GM19372 (cell line): ENCODE results near the gene MELK.

Source experiments
- ATAC-seq: cut with Tn5 transposase; IDR thresholded peaks from one replicate; pipeline ENCODE4 v1.9.1; 2021; ENCODE audit warnings: mild to moderate bottlenecking, low read depth, moderate library complexity; ENCODE audit not compliant: unreplicated experiment

The MELK gene

GRCh38 chr9:36576866-36577265 lies 4.2 kb downstream of the MELK start:
- no peak for ATAC-seq

GRCh38 chr9:36584620-36585460 lies 12.1 kb downstream of the MELK start:
- ATAC-seq: no peak

- no peak for ATAC-seq
Measured at GRCh38 chr9:36590231-36590630, 17.5 kb downstream of the MELK start.

GRCh38 chr9:36592801-36593583 lies 20.3 kb downstream of the MELK start:
- no peak for ATAC-seq

GRCh38 chr9:36594213-36594612 lies 21.5 kb downstream of the MELK start:
- no peak for ATAC-seq

- no peak for ATAC-seq
Measured at GRCh38 chr9:36597412-36598178, 24.9 kb downstream of the MELK start.

- no peak for ATAC-seq
Measured at GRCh38 chr9:36598273-36598672, 25.6 kb downstream of the MELK start.

- ATAC-seq: no peak
Measured at GRCh38 chr9:36603006-36603405, 30.3 kb downstream of the MELK start.

GRCh38 chr9:36609306-36609705 lies 36.6 kb downstream of the MELK start:
- no peak for ATAC-seq

- ATAC-seq: no peak
Measured at GRCh38 chr9:36622121-36622520, 49.4 kb downstream of the MELK start.

GRCh38 chr9:36623280-36623679 lies 50.6 kb downstream of the MELK start:
- no peak for ATAC-seq

GRCh38 chr9:36625006-36625615 lies 52.4 kb downstream of the MELK start:
- ATAC-seq: no peak

- no peak for ATAC-seq
Measured at GRCh38 chr9:36632892-36633291, 60.2 kb downstream of the MELK start.

GRCh38 chr9:36637491-36638270 lies 65.0 kb downstream of the MELK start:
- ATAC-seq: no peak

- ATAC-seq: peak; percentile 91
Measured at GRCh38 chr9:36640771-36641381, 68.2 kb downstream of the MELK start.

GRCh38 chr9:36642817-36643216 lies 70.1 kb downstream of the MELK start:
- ATAC-seq: no peak

- no peak for ATAC-seq
Measured at GRCh38 chr9:36656842-36657241, 84.1 kb downstream of the MELK start.

- ATAC-seq: peak; percentile 48
Measured at GRCh38 chr9:36659500-36659899, 86.8 kb downstream of the MELK start.

GRCh38 chr9:36664806-36665205 lies 92.1 kb downstream of the MELK start:
- ATAC-seq: no peak
